ENCODE measurements around the gene HRNR.

- TF ChIP-seq CTCF (conservative IDR thresholded peaks at IDR 0.05; ENCODE audit: low read length) (no peak), EZH2phosphoT487 (IDR thresholded peaks at IDR 0.05; ENCODE audit: borderline replicate concordance) (no peak)
Observed at GRCh38 chr1:152197361-152197941, 26.5 kb downstream of the HRNR start.
